ENCODE data around the gene TP53RK.

Gene TP53RK

GRCh38 chr20:46671866-46672542 is 17.2 kb downstream of the TP53RK start:
- Histone ChIP-seq H3K4me1 (ENCODE audit: insufficient read depth, low read length, poor library complexity, severe bottlenecking) (no peaks in the 10 kb centered on the region), H3K4me2 (ENCODE audit: low read depth, low read length, poor library complexity, severe bottlenecking) (no peak overlapping the region), H3K4me3 (ENCODE audit: low read length, poor library complexity, severe bottlenecking) (no peak overlapping the region), H2AFZ (ENCODE audit: low read length) (no peak overlapping the region), H4K20me1 (ENCODE audit: insufficient read depth, low read length, poor library complexity, severe bottlenecking) (no peaks in the 10 kb centered on the region), H3K79me2 (ENCODE audit: insufficient read depth, low read length) (no peaks in the 10 kb centered on the region), H3K36me3 (ENCODE audit: insufficient read depth, low read length) (no peaks in the 10 kb centered on the region), H3K9me3 (ENCODE audit: insufficient read depth, low read depth, low read length) (no peaks in the 10 kb centered on the region), H3K9ac (ENCODE audit: low read depth, low read length, poor library complexity, severe bottlenecking) (no peak overlapping the region), H3K27me3 (ENCODE audit: insufficient read depth, low read length, poor library complexity, severe bottlenecking) (no peaks in the 10 kb centered on the region), H3F3A (ENCODE audit: low read depth) (no peaks in the 10 kb centered on the region), H3K9me2 (replicated peaks; ENCODE audit: low read depth, low read length) (no peaks in the 10 kb centered on the region)
- no peak for TF ChIP-seq CTCF (conservative IDR thresholded peaks at IDR 0.05; ENCODE audit: low read length)
- no peak for TF ChIP-seq EZH2phosphoT487 (IDR thresholded peaks at IDR 0.05; ENCODE audit: borderline replicate concordance)

DNA sequence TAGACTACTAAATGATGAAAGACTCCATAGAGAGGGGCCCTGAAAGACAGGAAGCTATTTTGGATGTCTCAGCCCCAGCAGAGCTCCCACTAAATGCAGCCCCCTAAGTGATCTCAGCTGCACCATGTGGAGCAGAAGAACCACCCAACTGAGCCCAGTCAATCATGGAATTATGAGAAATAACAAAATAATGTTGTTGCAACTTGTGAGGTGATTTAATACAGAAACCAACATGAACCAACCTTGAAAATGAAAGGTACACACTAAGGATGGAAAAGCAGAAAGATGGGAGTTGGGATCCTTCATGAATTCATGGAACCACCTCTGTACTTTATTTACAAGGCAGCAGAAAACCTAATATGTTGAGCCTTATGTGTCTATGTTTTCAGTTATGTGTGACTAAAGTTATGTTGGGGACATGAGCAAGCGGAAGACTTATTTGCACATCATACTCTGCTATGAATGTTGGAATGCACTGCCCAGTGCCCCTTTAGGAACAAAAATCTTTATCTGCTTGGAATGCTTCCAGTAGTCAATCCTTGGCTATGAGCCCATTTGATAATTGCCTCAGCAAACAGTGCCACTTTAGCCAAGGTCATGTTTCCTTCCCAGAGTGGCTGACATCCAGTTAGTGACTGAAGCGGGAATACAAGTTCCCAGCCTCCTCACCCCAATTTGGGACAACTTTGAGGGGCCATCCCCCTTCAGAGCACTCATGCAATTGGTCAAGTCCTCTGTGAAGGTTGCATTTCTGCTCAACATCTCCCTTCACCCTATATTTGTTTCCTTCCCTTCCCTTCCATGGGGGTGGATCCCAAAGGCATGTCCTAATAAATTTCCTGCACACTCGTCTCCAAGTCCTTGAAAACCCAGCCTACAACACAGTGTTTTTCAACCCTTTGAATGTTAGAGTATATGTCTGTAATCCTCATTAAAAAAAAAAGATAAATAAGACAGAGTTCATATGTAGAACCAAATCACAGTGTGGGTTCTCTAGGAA is 18.4 kb downstream of the TP53RK start:
- Histone ChIP-seq H3K9me3 (ENCODE audit: insufficient read depth, low read depth, low read length) (no peaks in the 10 kb centered on the region), H3K9ac (ENCODE audit: low read depth, low read length, poor library complexity, severe bottlenecking) (no peak overlapping the region), H3F3A (ENCODE audit: low read depth) (no peaks in the 10 kb centered on the region), H3K79me2 (ENCODE audit: insufficient read depth, low read length) (no peaks in the 10 kb centered on the region), H3K9me2 (replicated peaks; ENCODE audit: low read depth, low read length) (no peaks in the 10 kb centered on the region), H3K4me2 (ENCODE audit: low read depth, low read length, poor library complexity, severe bottlenecking) (no peak overlapping the region), H3K36me3 (ENCODE audit: insufficient read depth, low read length) (no peaks in the 10 kb centered on the region), H2AFZ (ENCODE audit: low read length) (no peak overlapping the region), H3K4me3 (ENCODE audit: low read length, poor library complexity, severe bottlenecking) (no peak overlapping the region), H3K4me1 (ENCODE audit: insufficient read depth, low read length, poor library complexity, severe bottlenecking) (no peaks in the 10 kb centered on the region), H4K20me1 (ENCODE audit: insufficient read depth, low read length, poor library complexity, severe bottlenecking) (no peaks in the 10 kb centered on the region), H3K27me3 (ENCODE audit: insufficient read depth, low read length, poor library complexity, severe bottlenecking) (no peaks in the 10 kb centered on the region)
- TF ChIP-seq CTCF (conservative IDR thresholded peaks at IDR 0.05; ENCODE audit: low read length) = no peak
- no peak for TF ChIP-seq EZH2phosphoT487 (IDR thresholded peaks at IDR 0.05; ENCODE audit: borderline replicate concordance)

DNA sequence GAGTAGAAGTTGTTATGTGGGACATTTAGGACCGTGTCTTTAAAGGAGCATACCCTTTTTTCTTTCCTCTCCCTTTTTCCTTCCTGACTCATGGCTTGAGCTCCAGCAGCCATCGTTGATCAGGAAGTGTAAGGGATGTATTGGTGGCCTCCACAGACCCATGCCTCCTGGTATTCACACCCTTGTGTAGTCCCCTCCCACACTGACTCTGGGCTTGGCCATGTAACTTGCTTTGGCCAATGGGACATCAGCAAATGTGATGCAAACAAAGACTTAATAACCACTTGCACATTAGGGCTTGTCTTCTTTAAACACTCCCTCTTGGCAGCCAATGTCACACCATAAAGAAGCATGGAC is 19.0 kb downstream of the TP53RK start:
- no peak overlapping the region for H3K9ac ChIP-seq (ENCODE audit: low read depth, low read length, poor library complexity, severe bottlenecking)
- no peak overlapping the region for H3K4me3 ChIP-seq (ENCODE audit: low read length, poor library complexity, severe bottlenecking)
- no peak overlapping the region for H3K4me2 ChIP-seq (ENCODE audit: low read depth, low read length, poor library complexity, severe bottlenecking)
- no peaks in the 10 kb centered on the region for H3K4me1 ChIP-seq (ENCODE audit: insufficient read depth, low read length, poor library complexity, severe bottlenecking)
- no peaks in the 10 kb centered on the region for H3K9me3 ChIP-seq (ENCODE audit: insufficient read depth, low read depth, low read length)
- no peaks in the 10 kb centered on the region for H3K27me3 ChIP-seq (ENCODE audit: insufficient read depth, low read length, poor library complexity, severe bottlenecking)
- H2AFZ ChIP-seq (ENCODE audit: low read length) = no peak overlapping the region
- H3K9me2 ChIP-seq (replicated peaks; ENCODE audit: low read depth, low read length) = no peaks in the 10 kb centered on the region
- H4K20me1 ChIP-seq (ENCODE audit: insufficient read depth, low read length, poor library complexity, severe bottlenecking) = no peaks in the 10 kb centered on the region
- no peak for TF ChIP-seq CTCF (conservative IDR thresholded peaks at IDR 0.05; ENCODE audit: low read length)
- H3K79me2 ChIP-seq (ENCODE audit: insufficient read depth, low read length) = no peaks in the 10 kb centered on the region
- no peaks in the 10 kb centered on the region for H3K36me3 ChIP-seq (ENCODE audit: insufficient read depth, low read length)
- H3F3A ChIP-seq (ENCODE audit: low read depth) = no peaks in the 10 kb centered on the region
